GM23338 (cell line): ENCODE measurements around the gene AURKAIP1. TPM values are rescaled to one million over a fixed set of nuclear protein-coding genes. Genes with fewer than 3 reads are reported as not detected.

Experiments used
- ATAC-seq: fragments of 200-7000 bp; cut with Tn5 transposase; 3 replicates; pipeline ENCODE4 v1.9.1; 2020
- DNase-seq: peaks from one replicate; pipeline ENCODE4 v3.0.0-alpha.2; 2015; ENCODE audit warnings: low spot score
- H2AFZ ChIP-seq: fragments of 200-600 bp; sonication (generic); 2 replicates; pipeline ENCODE4 v1.8.0; 2016; ENCODE audit warnings: antibody characterized with exemption, mild to moderate bottlenecking, moderate library complexity
- H3F3A ChIP-seq: fragments of 200-600 bp; sonication (generic); replicated peaks from 2 replicates; pipeline ENCODE4 v1.8.0; 2017; ENCODE audit warnings: antibody characterized with exemption, mixed run types, low read depth
- H3K27ac ChIP-seq: fragments of 200-600 bp; sonication (generic); 2 replicates; pipeline ENCODE4 v1.6.1; 2016; ENCODE audit warnings: low read depth
- H3K27me3 ChIP-seq: fragments of 200-600 bp; sonication (generic); 2 replicates; pipeline ENCODE4 v1.8.0; 2016; ENCODE audit warnings: mild to moderate bottlenecking, mixed run types, moderate library complexity; ENCODE audit not compliant: insufficient read depth
- H3K36me3 ChIP-seq: fragments of 200-600 bp; sonication (generic); 2 replicates; pipeline ENCODE4 v1.8.0; 2016; ENCODE audit warnings: mild to moderate bottlenecking; ENCODE audit not compliant: insufficient read depth
- H3K4me1 ChIP-seq: fragments of 200-600 bp; sonication (generic); 2 replicates; pipeline ENCODE4 v1.8.0; 2016; ENCODE audit warnings: mild to moderate bottlenecking, moderate library complexity; ENCODE audit not compliant: insufficient read depth
- H3K4me2 ChIP-seq: fragments of 200-600 bp; sonication (generic); 2 replicates; pipeline ENCODE4 v1.7.1; 2017; ENCODE audit warnings: mixed run types
- H3K4me3 ChIP-seq: fragments of 200-600 bp; sonication (generic); 2 replicates; pipeline ENCODE4 v1.6.1; 2016; ENCODE audit warnings: mixed run types
- H3K79me2 ChIP-seq: fragments of 200-600 bp; sonication (generic); replicated peaks from 2 replicates; pipeline ENCODE4 v1.8.0; 2017; ENCODE audit warnings: mild to moderate bottlenecking; ENCODE audit not compliant: insufficient read depth
- H3K9me2 ChIP-seq: fragments of 200-600 bp; sonication (generic); 2 replicates; pipeline ENCODE4 v1.8.0; 2017; ENCODE audit not compliant: insufficient read depth
- H4K20me1 ChIP-seq: fragments of 200-600 bp; sonication (generic); replicated peaks from 2 replicates; pipeline ENCODE4 v1.8.0; 2017; ENCODE audit warnings: mild to moderate bottlenecking; ENCODE audit not compliant: insufficient read depth
- H3K27ac Mint-ChIP-seq: 2 replicates; pipeline ENCODE4 v1.8.0; 2020; ENCODE audit warnings: inconsistent platforms, mild to moderate bottlenecking, moderate library complexity, mixed read lengths
- H3K27me3 Mint-ChIP-seq: 3 replicates; pipeline ENCODE4 v1.8.0; 2022; ENCODE audit warnings: low read depth, mild to moderate bottlenecking, moderate library complexity, mixed read lengths, inconsistent platforms; ENCODE audit not compliant: insufficient read depth, poor library complexity
- H3K36me3 Mint-ChIP-seq: 3 replicates; pipeline ENCODE4 v1.8.0; 2021; ENCODE audit warnings: low read depth, mild to moderate bottlenecking, inconsistent platforms, moderate library complexity, mixed read lengths
- H3K4me1 Mint-ChIP-seq: 3 replicates; pipeline ENCODE4 v1.8.0; 2020; ENCODE audit warnings: mild to moderate bottlenecking, inconsistent platforms, mixed read lengths
- H3K4me3 Mint-ChIP-seq: 3 replicates; pipeline ENCODE4 v1.8.0; 2021; ENCODE audit warnings: moderate library complexity, mild to moderate bottlenecking, inconsistent platforms, mixed read lengths
- H3K9me3 Mint-ChIP-seq: 3 replicates; pipeline ENCODE4 v1.8.0; 2020; ENCODE audit warnings: moderate library complexity, mild to moderate bottlenecking, inconsistent platforms, mixed read lengths
- CREB1 ChIP-seq: fragments of 250-450 bp; sonication (Bioruptor Pico); IDR thresholded peaks from 2 replicates; pipeline ENCODE4 v1.5.0; 2020; ENCODE audit warnings: low read depth, mild to moderate bottlenecking, moderate library complexity
- ETS1 ChIP-seq: IDR thresholded peaks from 2 replicates; pipeline ENCODE4 v1.6.1; 2016; ENCODE audit warnings: antibody characterized with exemption
- EZH2 ChIP-seq: fragments of 200-600 bp; sonication (generic); IDR thresholded peaks from one replicate; pipeline ENCODE4 v1.8.0; 2017; ENCODE audit warnings: antibody characterized with exemption, mild to moderate bottlenecking, low read depth; ENCODE audit not compliant: unreplicated experiment
- EZH2phosphoT487 ChIP-seq: fragments of 200-600 bp; sonication (generic); IDR thresholded peaks from one replicate; pipeline ENCODE4 v1.8.1; 2018; ENCODE audit warnings: antibody characterized with exemption; ENCODE audit not compliant: unreplicated experiment
- JUNB ChIP-seq: IDR thresholded peaks from one replicate; pipeline ENCODE4 v1.6.1; 2016; ENCODE audit warnings: antibody characterized with exemption; ENCODE audit not compliant: unreplicated experiment
- NANOG ChIP-seq: IDR thresholded peaks from 2 replicates; pipeline ENCODE4 v1.6.1; 2016; ENCODE audit warnings: antibody characterized with exemption, borderline replicate concordance
- STAT1 ChIP-seq: IDR thresholded peaks from one replicate; pipeline ENCODE4 v1.6.1; 2016; ENCODE audit warnings: antibody characterized with exemption; ENCODE audit not compliant: unreplicated experiment
- ZNF331 ChIP-seq: fragments of 250-450 bp; sonication (Bioruptor Pico); IDR thresholded peaks from 2 replicates; pipeline ENCODE4 v1.5.0; 2020; ENCODE audit warnings: low read depth, mild to moderate bottlenecking, moderate library complexity
- polyA plus RNA-seq: library from polyadenylated mRNA; unstranded; fragments of >200 nt; fragmentation: Nextera tagmentation; extraction: Ambion mirVana; gene quantifications from 2 replicates; pipeline ENCODE4 v1.2.1, GENCODE V29; 2016
- total RNA-seq: library from RNA; depleted of rRNA; stranded (reverse); fragments of >200 nt; shearing (Covaris generic); gene quantifications from 2 replicates; pipeline ENCODE4 v1.2.3, GENCODE V29; 2014
- TF ChIP-seq, protein P1 (sequence below), 2 experiments: fragments of 200-600 bp in 1 of 2; sonication (generic) in 1 of 2; conservative IDR thresholded peaks; 2 replicates each; pipeline versions ENCODE4 v1.5.1 to v1.6.1; 2016 to 2017; ENCODE audit warnings: antibody characterized with exemption in 2 of 2, low read depth in 2 of 2, mild to moderate bottlenecking in 2 of 2, moderate library complexity in 1 of 2

The AURKAIP1 gene
- total and polyA plus RNA-seq, 2 experiments from 2014 or later, result 167 to 355 TPM

DNA sequence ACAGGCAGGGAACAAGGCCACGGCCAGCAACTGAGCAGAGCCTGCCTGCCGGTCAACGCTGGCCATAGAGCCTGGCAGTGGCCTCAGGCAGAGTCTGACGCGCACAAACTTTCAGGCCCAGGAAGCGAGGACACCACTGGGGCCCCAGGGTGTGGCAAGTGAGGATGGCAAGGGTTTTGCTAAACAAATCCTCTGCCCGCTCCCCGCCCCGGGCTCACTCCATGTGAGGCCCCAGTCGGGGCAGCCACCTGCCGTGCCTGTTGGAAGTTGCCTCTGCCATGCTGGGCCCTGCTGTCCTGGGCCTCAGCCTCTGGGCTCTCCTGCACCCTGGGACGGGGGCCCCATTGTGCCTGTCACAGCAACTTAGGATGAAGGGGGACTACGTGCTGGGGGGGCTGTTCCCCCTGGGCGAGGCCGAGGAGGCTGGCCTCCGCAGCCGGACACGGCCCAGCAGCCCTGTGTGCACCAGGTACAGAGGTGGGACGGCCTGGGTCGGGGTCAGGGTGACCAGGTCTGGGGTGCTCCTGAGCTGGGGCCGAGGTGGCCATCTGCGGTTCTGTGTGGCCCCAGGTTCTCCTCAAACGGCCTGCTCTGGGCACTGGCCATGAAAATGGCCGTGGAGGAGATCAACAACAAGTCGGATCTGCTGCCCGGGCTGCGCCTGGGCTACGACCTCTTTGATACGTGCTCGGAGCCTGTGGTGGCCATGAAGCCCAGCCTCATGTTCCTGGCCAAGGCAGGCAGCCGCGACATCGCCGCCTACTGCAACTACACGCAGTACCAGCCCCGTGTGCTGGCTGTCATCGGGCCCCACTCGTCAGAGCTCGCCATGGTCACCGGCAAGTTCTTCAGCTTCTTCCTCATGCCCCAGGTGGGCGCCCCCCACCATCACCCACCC is 43.7 kb downstream of the AURKAIP1 start, which contains the start of gene TAS1R3:
TSS of gene TAS1R3 (plus strand) at position 213 of the 898 bp plus-strand sequence. CDS start at position 279, 66 bp downstream.
- no peaks in the 10 kb centered on the region for H3K79me2 ChIP-seq
- H3K36me3 Mint-ChIP-seq, result peaks cover 5% of the 10 kb centered on the region; the same call in 2 of the 3 replicates
- TF ChIP-seq ZNF331 (CRISPR knock-in tag) (no peak), NANOG (no peak), EZH2phosphoT487 (no peak), ETS1 (no peak), JUNB (no peak), EZH2 (no peak), STAT1 (no peak)
- TF ChIP-seq, protein P1, sequence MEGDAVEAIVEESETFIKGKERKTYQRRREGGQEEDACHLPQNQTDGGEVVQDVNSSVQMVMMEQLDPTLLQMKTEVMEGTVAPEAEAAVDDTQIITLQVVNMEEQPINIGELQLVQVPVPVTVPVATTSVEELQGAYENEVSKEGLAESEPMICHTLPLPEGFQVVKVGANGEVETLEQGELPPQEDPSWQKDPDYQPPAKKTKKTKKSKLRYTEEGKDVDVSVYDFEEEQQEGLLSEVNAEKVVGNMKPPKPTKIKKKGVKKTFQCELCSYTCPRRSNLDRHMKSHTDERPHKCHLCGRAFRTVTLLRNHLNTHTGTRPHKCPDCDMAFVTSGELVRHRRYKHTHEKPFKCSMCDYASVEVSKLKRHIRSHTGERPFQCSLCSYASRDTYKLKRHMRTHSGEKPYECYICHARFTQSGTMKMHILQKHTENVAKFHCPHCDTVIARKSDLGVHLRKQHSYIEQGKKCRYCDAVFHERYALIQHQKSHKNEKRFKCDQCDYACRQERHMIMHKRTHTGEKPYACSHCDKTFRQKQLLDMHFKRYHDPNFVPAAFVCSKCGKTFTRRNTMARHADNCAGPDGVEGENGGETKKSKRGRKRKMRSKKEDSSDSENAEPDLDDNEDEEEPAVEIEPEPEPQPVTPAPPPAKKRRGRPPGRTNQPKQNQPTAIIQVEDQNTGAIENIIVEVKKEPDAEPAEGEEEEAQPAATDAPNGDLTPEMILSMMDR (conservative IDR thresholded peaks at IDR 0.05; ENCODE audit: low read depth in 2 of 2), result no peak
- no peak within 1 kb of the TSS for H3K4me3 Mint-ChIP-seq
- no peaks in the 10 kb centered on the region for H3K36me3 ChIP-seq
- H3K27me3 Mint-ChIP-seq, result peaks cover 11% of the 10 kb centered on the region
- H3K4me1 ChIP-seq, result no peaks in the 10 kb centered on the region
- no peaks in the 10 kb centered on the region for H3K9me2 ChIP-seq
- H3K27ac ChIP-seq, result no peak within 1 kb of the TSS
- H4K20me1 ChIP-seq, result no peaks in the 10 kb centered on the region
- H3K9me3 Mint-ChIP-seq, result no peaks in the 10 kb centered on the region
- DNase-seq (no peak), ATAC-seq (no peak; the same call in 2 of the 3 replicates)
- H3K4me1 Mint-ChIP-seq, result no peaks in the 10 kb centered on the region
- no peak within 1 kb of the TSS for H3K27ac Mint-ChIP-seq
- H3K4me3 ChIP-seq, result no peak within 1 kb of the TSS
- no peaks in the 10 kb centered on the region for H3K27me3 ChIP-seq
- H3F3A ChIP-seq, result peaks cover 18% of the 10 kb centered on the region; the same call in 1 of the 2 replicates
- H3K4me2 ChIP-seq, result no peak within 1 kb of the TSS
- no peak within 1 kb of the TSS for H2AFZ ChIP-seq

DNA sequence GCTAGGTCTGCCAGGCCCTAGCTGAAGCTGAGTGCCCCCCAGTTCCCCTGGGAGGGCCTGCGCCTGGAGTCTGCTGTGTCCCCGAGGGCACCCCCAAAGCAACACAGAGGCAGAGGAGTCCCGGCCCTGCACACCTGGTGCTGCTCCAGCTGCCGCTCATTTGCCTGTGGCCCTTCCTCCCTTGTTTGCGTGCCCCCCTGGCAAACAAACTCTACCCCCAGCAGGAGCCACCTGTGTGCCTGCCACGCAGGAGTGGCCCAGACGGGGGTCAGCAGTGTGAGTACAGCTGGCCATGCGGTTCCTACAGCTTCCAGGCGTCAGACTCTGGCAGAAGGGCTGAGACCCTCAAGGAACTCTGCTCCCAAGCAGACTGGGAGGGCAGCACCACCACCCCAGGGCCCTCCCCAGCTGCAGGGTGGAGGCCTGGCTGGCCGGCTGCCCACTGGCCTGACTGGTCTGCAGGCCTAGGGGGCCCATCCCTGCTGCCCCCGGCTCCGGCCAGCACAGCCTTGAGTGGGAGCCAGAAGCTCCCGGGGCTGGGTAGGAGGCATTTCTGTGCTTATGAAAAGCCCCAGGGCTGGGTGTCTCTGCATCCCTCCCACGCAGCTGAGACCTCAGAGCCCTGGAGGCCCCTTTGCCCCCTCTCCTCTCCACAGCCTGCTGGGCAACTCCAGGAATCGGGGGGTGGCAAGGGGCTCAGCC is 44.5 kb downstream of the AURKAIP1 start:
- Histone ChIP-seq H3K79me2 (0 out of 2 replicates have a peak, but pooled peaks cover 4% of the 10 kb centered on the region), H2AFZ (no peak overlapping the region), H3K4me3 (no peak overlapping the region), H3K36me3 (no peaks in the 10 kb centered on the region), H3K4me1 (no peaks in the 10 kb centered on the region), H3K27me3 (no peaks in the 10 kb centered on the region), H3F3A (peaks cover 20% of the 10 kb centered on the region; the same call in 1 of the 2 replicates), H3K27ac (no peak overlapping the region), H3K9me2 (no peaks in the 10 kb centered on the region), H3K4me2 (no peak overlapping the region), H4K20me1 (no peaks in the 10 kb centered on the region)
- no peak overlapping the region for H3K27ac Mint-ChIP-seq
- no peaks in the 10 kb centered on the region for H3K4me1 Mint-ChIP-seq
- no peaks in the 10 kb centered on the region for H3K9me3 Mint-ChIP-seq
- DNase-seq (no peak), ATAC-seq (no peak)
- peaks cover 5% of the 10 kb centered on the region; the same call in 2 of the 3 replicates for H3K36me3 Mint-ChIP-seq
- peaks cover 16% of the 10 kb centered on the region for H3K27me3 Mint-ChIP-seq
- no peak overlapping the region for H3K4me3 Mint-ChIP-seq
- TF ChIP-seq JUNB (no peak), NANOG (no peak), EZH2 (no peak), CREB1 (no peak), ETS1 (no peak)
